Stimulated activated CD4-positive, alpha-beta T cell treated with anti-CD3 and anti-CD28 coated beads, Interleukin-2, amount 100 ng/mL, for 24 hours (primary cell): ENCODE results near the gene SRPK1.
A peak's percentile ranks its signal among the peaks of the same experiment; 100 is the strongest.

Experiments
- DNase-seq, 2 donors: peaks; one replicate each; pipeline ENCODE4 v3.0.0-alpha.2; 2020

Gene SRPK1

DNA sequence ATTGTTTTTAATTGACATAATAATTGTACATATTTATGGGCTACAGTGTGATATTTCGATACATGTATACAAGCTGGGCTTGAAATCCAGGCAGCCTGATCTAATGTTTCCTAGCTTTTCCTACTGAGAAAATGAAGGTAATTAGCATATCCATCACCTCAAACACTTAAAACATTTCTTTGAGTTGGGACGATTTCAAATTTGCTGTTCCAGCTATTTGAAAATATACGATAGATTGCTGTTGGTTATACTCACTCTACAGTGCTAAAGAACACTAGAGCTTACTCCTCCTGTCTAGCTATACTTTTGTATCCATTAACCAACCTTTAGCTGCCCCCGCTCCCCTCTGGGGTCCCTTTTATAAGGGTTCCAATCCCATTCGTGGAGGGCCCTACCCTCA lies 111.1 kb downstream of the SRPK1 start:
- no peak for DNase-seq

DNA sequence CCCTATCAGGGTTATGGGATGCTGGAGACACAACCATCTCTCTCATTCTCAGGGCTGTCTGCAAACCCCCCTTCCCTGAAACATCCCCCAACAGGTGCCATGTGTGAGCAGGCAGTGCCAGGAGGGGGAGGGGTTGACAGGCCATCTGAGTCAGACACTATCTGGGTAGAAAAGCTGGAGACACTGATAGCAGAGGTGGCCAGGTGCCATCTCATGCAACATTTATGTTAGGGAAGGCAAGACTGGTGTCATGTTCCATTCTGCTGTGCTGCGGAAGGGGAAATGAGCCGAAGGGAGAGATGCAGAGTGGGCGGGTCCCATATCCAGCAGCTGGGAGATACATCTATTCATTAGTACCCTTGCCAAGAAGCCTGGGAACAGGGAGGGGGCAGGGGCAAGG lies 112.2 kb downstream of the SRPK1 start:
- DNase-seq, result no peak

- peak; percentile 50 to 68 for DNase-seq
These were observed 115.7 kb downstream of the SRPK1 start, which contains the start of gene LHFPL5 for GRCh38 chr6:35804996-35805736. TSS of gene LHFPL5 (plus strand) at chr6:35805352. CDS start at chr6:35805671, 319 bp downstream.

DNA sequence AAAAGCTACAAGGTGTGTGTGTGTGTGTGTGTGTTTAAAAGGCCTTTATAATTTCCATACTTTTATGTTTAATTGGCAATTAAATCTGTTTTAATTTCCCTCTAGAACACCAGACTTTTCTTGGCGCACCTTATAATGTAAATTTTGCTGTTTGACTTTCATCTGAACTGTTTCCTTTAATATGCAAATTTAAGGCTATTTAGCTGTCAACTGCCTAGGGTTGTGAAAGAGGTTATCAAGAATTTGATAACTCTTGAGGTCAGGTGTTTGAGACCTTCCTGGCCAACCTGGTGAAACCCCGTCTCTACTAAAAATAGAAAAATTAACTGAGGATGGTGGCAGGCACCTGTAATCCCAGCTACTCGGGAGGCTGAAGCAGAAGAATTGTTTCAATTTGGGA lies 119.8 kb downstream of the SRPK1 start:
- no peak for DNase-seq

GRCh38 chr6:35798706-35799105 lies 122.2 kb downstream of the SRPK1 start:
- no peak for DNase-seq

- DNase-seq, result no peak
These were observed 122.9 kb downstream of the SRPK1 start for GRCh38 chr6:35797837-35798526.

DNA sequence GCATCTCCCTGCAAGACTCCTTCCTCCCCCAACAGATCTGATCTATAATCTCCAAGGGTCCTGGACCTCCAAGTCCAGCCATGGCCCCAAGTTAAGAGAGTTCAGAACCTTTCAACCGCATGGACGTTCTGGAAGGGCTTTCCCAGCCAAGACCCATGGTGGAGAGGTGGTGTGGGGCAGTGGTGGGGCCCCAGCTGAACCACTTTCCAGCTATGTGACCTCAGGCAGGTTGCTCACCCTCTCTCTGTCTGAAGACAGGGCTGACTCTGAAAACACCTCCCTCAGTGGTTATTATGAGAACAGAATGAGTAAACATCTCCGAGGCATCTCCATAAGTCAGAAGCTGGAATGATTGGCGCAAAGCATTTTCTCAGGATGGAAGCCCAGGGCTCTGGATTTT lies 124.7 kb downstream of the SRPK1 start:
- DNase-seq, result no peak

GRCh38 chr6:35795453-35796071 lies 125.3 kb downstream of the SRPK1 start:
- no peak for DNase-seq

- no peak for DNase-seq
These were observed 126.1 kb downstream of the SRPK1 start for GRCh38 chr6:35794536-35795452.

DNA sequence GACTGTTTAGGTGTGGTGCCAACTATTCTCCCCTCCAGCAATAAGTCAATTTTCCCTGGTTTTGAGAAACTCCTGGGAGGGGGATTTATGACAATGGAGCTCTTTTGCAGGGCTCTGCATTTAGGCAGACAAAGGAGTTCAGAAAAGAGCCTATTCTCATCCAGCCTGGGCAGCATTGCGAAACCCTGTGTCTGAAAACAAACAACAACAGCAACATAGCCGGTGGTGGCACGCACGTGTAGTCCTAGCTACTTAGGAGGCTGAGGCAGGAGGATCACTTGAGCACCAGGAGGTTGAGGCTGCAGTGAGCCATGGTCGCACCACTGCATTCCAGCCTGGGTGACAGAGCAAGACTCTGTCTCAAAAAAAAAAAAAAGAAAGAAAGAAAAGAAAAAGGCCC lies 130.2 kb downstream of the SRPK1 start:
- DNase-seq, result no peak

GRCh38 chr6:35788423-35788982 lies 132.4 kb downstream of the SRPK1 start:
- no peak for DNase-seq

- DNase-seq, result no peak
These were observed 133.4 kb downstream of the SRPK1 start for GRCh38 chr6:35787266-35788218.

GRCh38 chr6:35786810-35787209 lies 134.1 kb downstream of the SRPK1 start:
- no peak for DNase-seq

DNA sequence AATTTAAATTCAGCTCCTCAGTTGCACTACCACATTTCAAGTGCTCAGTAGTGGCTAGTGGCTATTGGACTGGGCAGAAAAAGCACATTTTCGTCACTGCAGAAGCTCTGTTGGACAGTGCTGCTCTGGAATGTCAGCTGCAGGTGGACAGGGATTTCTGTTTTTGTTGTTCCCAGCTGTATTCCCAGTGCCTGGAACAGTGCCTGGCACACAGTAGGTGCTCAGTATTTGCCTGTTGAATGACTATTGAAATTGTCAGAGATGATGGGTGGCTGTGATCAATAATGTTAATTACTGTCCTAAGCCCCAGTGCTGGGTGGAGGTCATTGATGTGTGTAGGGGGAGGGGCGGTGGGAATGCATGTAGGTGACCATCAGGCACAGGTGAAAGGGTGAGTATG lies 134.6 kb downstream of the SRPK1 start:
- DNase-seq, result no peak

GRCh38 chr6:35784200-35784599 lies 136.7 kb downstream of the SRPK1 start:
- DNase-seq, result no peak
